Suprapubic skin (tissue), 4 donors: ENCODE data around the gene GALNT18. TPM values are rescaled to one million over a fixed set of nuclear protein-coding genes. Genes with fewer than 3 reads are reported as not detected.

Experiments used
- DNase-seq, 2 donors: peaks; one replicate each; pipeline ENCODE4 v3.0.0-alpha.2; 2019; ENCODE audit warnings: low spot score in 2 of 2
- H3K27ac ChIP-seq: fragments of 200-600 bp; sonication (generic); one replicate; pipeline ENCODE4 v1.5.1; 2019
- H3K27me3 ChIP-seq: fragments of 200-600 bp; sonication (generic); one replicate; pipeline ENCODE4 v1.5.1; 2019
- H3K36me3 ChIP-seq: fragments of 200-600 bp; sonication (generic); one replicate; pipeline ENCODE4 v1.5.1; 2019
- H3K4me1 ChIP-seq: fragments of 200-600 bp; sonication (generic); one replicate; pipeline ENCODE4 v1.5.1; 2019
- H3K4me3 ChIP-seq: fragments of 200-600 bp; sonication (generic); one replicate; pipeline ENCODE4 v1.5.1; 2019; ENCODE audit warnings: mild to moderate bottlenecking
- H3K9me3 ChIP-seq: fragments of 200-600 bp; sonication (generic); one replicate; pipeline ENCODE4 v1.5.1; 2019
- CTCF ChIP-seq, 2 donors: fragments of 200-600 bp in 1 of 2; fragments of 450-650 bp in 1 of 2; sonication (generic) in 1 of 2; IDR thresholded peaks; one replicate each; pipeline ENCODE4 v1.5.1; 2016 to 2019; ENCODE audit warnings: antibody characterized with exemption in 2 of 2, mild to moderate bottlenecking in 1 of 2, moderate library complexity in 1 of 2
- EP300 ChIP-seq: sonication (generic); formaldehyde crosslinking; IDR thresholded peaks from one replicate; pipeline ENCODE4 v1.6.1; 2017; ENCODE audit warnings: antibody characterized with exemption
- POLR2A ChIP-seq, 2 donors: fragments of 450-650 bp; IDR thresholded peaks; one replicate each; pipeline ENCODE4 v1.6.1; 2017; ENCODE audit warnings: antibody characterized with exemption in 2 of 2, mild to moderate bottlenecking in 2 of 2, moderate library complexity in 2 of 2
- POLR2AphosphoS5 ChIP-seq, 3 donors: sonication (generic); formaldehyde crosslinking; IDR thresholded peaks; one replicate each; pipeline ENCODE4 v1.6.1; 2017; ENCODE audit warnings: antibody characterized with exemption in 3 of 3
- WGBS: methylation state at CpG from one replicate; pipeline ENCODE4 v1.1.5; 2018; 5-methylcytosine and 5-hydroxymethylcytosine counted together
- total RNA-seq, 4 donors: library from RNA; depleted of rRNA; stranded (reverse); fragments of >200 nt; gene quantifications; one replicate each; pipeline ENCODE4 v1.1.0, GENCODE V29; 2016

The GALNT18 gene
- total RNA-seq, 4 donors from 2014 or later, result 20.6 to 26.0 (median 23.1) TPM

- H3K4me3 ChIP-seq, result no peak overlapping the region
- H3K4me1 ChIP-seq, result peaks cover 32% of the 10 kb centered on the region
- 25% methylated on average over 10 of the region's 10 CpGs for WGBS
- no peaks in the 10 kb centered on the region for H3K9me3 ChIP-seq
- H3K27ac ChIP-seq, result no peak overlapping the region
- TF ChIP-seq EP300 (no peak), CTCF (IDR thresholded peaks at IDR 0.05) (no peak), POLR2A (IDR thresholded peaks at IDR 0.05) (no peak), POLR2AphosphoS5 (IDR thresholded peaks at IDR 0.05) (no peak)
- no peaks in the 10 kb centered on the region for H3K27me3 ChIP-seq
- no peaks in the 10 kb centered on the region for H3K36me3 ChIP-seq
- no peak for DNase-seq
Measured at GRCh38 chr11:11580841-11581411, 40.9 kb downstream of the GALNT18 start.

GRCh38 chr11:11580012-11580411, 41.8 kb downstream of the GALNT18 start:
- Histone ChIP-seq H3K27me3 (no peaks in the 10 kb centered on the region), H3K9me3 (no peaks in the 10 kb centered on the region), H3K4me3 (no peak overlapping the region), H3K27ac (no peak overlapping the region), H3K4me1 (peaks cover 32% of the 10 kb centered on the region), H3K36me3 (no peaks in the 10 kb centered on the region)
- TF ChIP-seq EP300, result no peak
- no peak for TF ChIP-seq CTCF (IDR thresholded peaks at IDR 0.05)
- no peak for TF ChIP-seq POLR2AphosphoS5 (IDR thresholded peaks at IDR 0.05)
- TF ChIP-seq POLR2A (IDR thresholded peaks at IDR 0.05), result no peak
- DNase-seq, result no peak
- WGBS, result 98% methylated on average over 5 of the region's 5 CpGs

GRCh38 chr11:11579012-11579988, 42.5 kb downstream of the GALNT18 start:
- DNase-seq, result no peak
- TF ChIP-seq EP300, result no peak
- TF ChIP-seq POLR2AphosphoS5 (IDR thresholded peaks at IDR 0.05), result no peak
- no peak for TF ChIP-seq POLR2A (IDR thresholded peaks at IDR 0.05)
- TF ChIP-seq CTCF (IDR thresholded peaks at IDR 0.05), result no peak
- 93% methylated on average over 13 of the region's 13 CpGs for WGBS
- H3K4me1 ChIP-seq, result peaks cover 26% of the 10 kb centered on the region
- no peaks in the 10 kb centered on the region for H3K9me3 ChIP-seq
- no peaks in the 10 kb centered on the region for H3K27me3 ChIP-seq
- no peak overlapping the region for H3K27ac ChIP-seq
- H3K4me3 ChIP-seq, result no peak overlapping the region
- no peaks in the 10 kb centered on the region for H3K36me3 ChIP-seq

GRCh38 chr11:11577932-11578911, 43.6 kb downstream of the GALNT18 start:
- Histone ChIP-seq H3K27me3 (no peaks in the 10 kb centered on the region), H3K27ac (no peak overlapping the region), H3K9me3 (no peaks in the 10 kb centered on the region), H3K4me1 (peaks cover 18% of the 10 kb centered on the region), H3K4me3 (no peak overlapping the region), H3K36me3 (no peaks in the 10 kb centered on the region)
- no peak for TF ChIP-seq CTCF (IDR thresholded peaks at IDR 0.05)
- no peak for TF ChIP-seq POLR2A (IDR thresholded peaks at IDR 0.05)
- 77% methylated on average over 15 of the region's 15 CpGs for WGBS
- DNase-seq, result no peak
